Osteoblast (primary cell): ENCODE results near the gene RSPRY1. TPM values are rescaled to one million over a fixed set of nuclear protein-coding genes. Genes with fewer than 3 reads are reported as not detected.

ENCODE experiments used
- DNase-seq: peaks from one replicate; pipeline ENCODE4 v3.0.0; 2011; ENCODE audit warnings: low spot score, mixed read lengths; ENCODE audit not compliant: insufficient read length; ENCODE audit errors: missing footprints
- H2AFZ ChIP-seq: 2 replicates; pipeline ENCODE4 v1.6.0; 2011; ENCODE audit warnings: mild to moderate bottlenecking, low read length
- H3K27ac ChIP-seq: 2 replicates; pipeline ENCODE4 v1.5.1; 2011; ENCODE audit warnings: mild to moderate bottlenecking, low read depth, low read length, moderate library complexity
- H3K27me3 ChIP-seq: 2 replicates; pipeline ENCODE4 v1.6.0; 2012; ENCODE audit warnings: mild to moderate bottlenecking, control low read depth, inconsistent platforms, low read length, moderate library complexity; ENCODE audit not compliant: insufficient read depth
- H3K36me3 ChIP-seq: 2 replicates; pipeline ENCODE4 v1.5.1; 2011; ENCODE audit warnings: mild to moderate bottlenecking, low read length, control low read depth, moderate library complexity; ENCODE audit not compliant: insufficient read depth
- H3K4me1 ChIP-seq: 2 replicates; pipeline ENCODE4 v1.5.1; 2011; ENCODE audit warnings: mild to moderate bottlenecking, low read length, control low read depth, moderate library complexity; ENCODE audit not compliant: insufficient read depth
- H3K4me2 ChIP-seq: 2 replicates; pipeline ENCODE4 v1.6.0; 2011; ENCODE audit warnings: mild to moderate bottlenecking, low read length; ENCODE audit not compliant: insufficient read depth
- H3K4me3 ChIP-seq: fragments of 200-600 bp; sonication (generic); 3 replicates; pipeline ENCODE4 v1.5.1; 2012; ENCODE audit warnings: mild to moderate bottlenecking, low read length, inconsistent platforms; ENCODE audit not compliant: insufficient read depth
- H3K79me2 ChIP-seq: 2 replicates; pipeline ENCODE4 v1.6.0; 2012; ENCODE audit warnings: mild to moderate bottlenecking, low read length, control low read depth, inconsistent platforms; ENCODE audit not compliant: insufficient read depth
- H3K9me3 ChIP-seq: 2 replicates; pipeline ENCODE4 v1.5.1; 2011; ENCODE audit warnings: low read depth, low read length, control low read depth
- H4K20me1 ChIP-seq: 2 replicates; pipeline ENCODE4 v1.6.0; 2012; ENCODE audit warnings: mild to moderate bottlenecking, low read length, control low read depth; ENCODE audit not compliant: insufficient read depth
- total RNA-seq: library from RNA; depleted of rRNA; stranded (reverse); fragments of >200 nt; gene quantifications from 2 replicates; pipeline ENCODE4 v1.2.3, GENCODE V29; 2012
- TF ChIP-seq, protein P1 (sequence below): IDR thresholded peaks from 2 replicates; pipeline ENCODE4 v1.5.1; 2011; ENCODE audit warnings: mild to moderate bottlenecking, low read depth, low read length, moderate library complexity; ENCODE audit errors: extremely low read depth

RSPRY1 gene
- total RNA-seq, 1 donor = 57.2 TPM

DNA sequence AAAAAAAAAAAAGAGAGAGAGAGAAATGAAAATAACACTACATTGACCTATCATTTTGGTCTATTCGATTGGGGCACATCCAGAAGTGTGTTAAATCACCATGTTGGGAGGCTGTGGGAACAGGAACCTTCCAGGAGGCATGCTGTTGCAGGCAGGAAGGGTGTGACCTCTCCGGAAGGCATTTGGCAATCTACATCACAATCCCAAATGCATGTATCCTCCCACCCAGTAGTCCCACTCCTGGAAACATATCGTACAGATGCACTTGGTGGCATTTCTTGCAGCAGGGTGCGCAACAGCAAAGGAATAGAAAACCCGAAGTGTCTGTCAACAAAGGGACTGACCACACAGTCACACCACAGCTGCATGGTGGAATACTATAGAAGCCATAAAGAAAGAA lies 90.5 kb downstream of the RSPRY1 start:
- Histone ChIP-seq H2AFZ (no peak overlapping the region), H4K20me1 (no peaks in the 10 kb centered on the region), H3K79me2 (no peaks in the 10 kb centered on the region), H3K4me3 (no peak overlapping the region), H3K9me3 (no peaks in the 10 kb centered on the region), H3K36me3 (no peaks in the 10 kb centered on the region), H3K4me2 (no peak overlapping the region), H3K27ac (no peak overlapping the region), H3K4me1 (no peaks in the 10 kb centered on the region), H3K27me3 (peaks cover 6% of the 10 kb centered on the region)
- DNase-seq = no peak
- TF ChIP-seq, protein P1, sequence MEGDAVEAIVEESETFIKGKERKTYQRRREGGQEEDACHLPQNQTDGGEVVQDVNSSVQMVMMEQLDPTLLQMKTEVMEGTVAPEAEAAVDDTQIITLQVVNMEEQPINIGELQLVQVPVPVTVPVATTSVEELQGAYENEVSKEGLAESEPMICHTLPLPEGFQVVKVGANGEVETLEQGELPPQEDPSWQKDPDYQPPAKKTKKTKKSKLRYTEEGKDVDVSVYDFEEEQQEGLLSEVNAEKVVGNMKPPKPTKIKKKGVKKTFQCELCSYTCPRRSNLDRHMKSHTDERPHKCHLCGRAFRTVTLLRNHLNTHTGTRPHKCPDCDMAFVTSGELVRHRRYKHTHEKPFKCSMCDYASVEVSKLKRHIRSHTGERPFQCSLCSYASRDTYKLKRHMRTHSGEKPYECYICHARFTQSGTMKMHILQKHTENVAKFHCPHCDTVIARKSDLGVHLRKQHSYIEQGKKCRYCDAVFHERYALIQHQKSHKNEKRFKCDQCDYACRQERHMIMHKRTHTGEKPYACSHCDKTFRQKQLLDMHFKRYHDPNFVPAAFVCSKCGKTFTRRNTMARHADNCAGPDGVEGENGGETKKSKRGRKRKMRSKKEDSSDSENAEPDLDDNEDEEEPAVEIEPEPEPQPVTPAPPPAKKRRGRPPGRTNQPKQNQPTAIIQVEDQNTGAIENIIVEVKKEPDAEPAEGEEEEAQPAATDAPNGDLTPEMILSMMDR = no peak

DNA sequence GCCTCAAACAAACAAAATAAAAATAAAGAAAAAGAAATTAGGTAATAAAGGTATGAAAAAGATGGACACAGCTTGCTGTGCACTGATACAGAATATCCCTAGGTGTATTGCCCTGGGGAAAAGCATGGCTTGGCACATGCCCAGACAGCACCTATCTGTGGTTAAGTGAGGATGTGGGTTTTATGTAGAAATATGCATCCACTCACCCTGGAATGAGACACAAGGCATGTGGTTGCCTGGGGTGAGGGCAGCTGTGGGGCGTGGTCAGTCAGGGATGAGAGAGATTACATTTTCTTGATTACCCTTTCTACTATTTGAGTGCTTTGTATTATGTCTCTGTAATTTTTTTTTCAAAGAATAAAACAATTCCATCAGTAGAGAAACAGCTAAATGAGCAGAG lies 91.5 kb downstream of the RSPRY1 start:
- no peaks in the 10 kb centered on the region for H3K36me3 ChIP-seq
- H3K79me2 ChIP-seq = no peaks in the 10 kb centered on the region
- H3K27ac ChIP-seq = no peak overlapping the region
- H4K20me1 ChIP-seq = no peaks in the 10 kb centered on the region
- H3K4me1 ChIP-seq = no peaks in the 10 kb centered on the region
- H3K4me2 ChIP-seq = no peak overlapping the region
- H3K4me3 ChIP-seq = no peak overlapping the region
- no peak overlapping the region for H2AFZ ChIP-seq
- peaks cover 14% of the 10 kb centered on the region for H3K27me3 ChIP-seq
- TF ChIP-seq, protein P1 = no peak
- H3K9me3 ChIP-seq = no peaks in the 10 kb centered on the region
- peak; percentile 89 for DNase-seq

DNA sequence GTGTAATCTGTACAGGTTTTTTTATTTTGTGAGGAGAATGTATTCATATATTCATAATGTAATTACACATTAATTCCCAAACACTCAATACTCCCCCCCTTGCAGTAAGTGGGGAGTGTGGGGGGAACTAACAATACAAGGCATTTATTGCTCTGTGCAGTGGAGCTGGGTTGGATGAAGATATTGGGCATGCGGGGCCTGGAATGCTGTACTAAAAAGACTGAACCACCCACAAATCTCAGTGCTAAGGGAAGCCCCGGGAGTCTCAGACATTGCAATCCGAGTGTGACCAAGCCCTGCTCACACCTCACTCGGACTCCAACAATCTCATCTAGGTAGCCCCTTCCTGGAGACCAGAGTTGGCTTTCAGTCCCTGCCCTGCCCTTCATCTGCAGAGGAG lies 92.4 kb downstream of the RSPRY1 start:
- Histone ChIP-seq H3K9me3 (no peaks in the 10 kb centered on the region), H3K36me3 (no peaks in the 10 kb centered on the region), H3K4me3 (no peak overlapping the region), H3K4me2 (no peak overlapping the region), H3K4me1 (no peaks in the 10 kb centered on the region), H3K27me3 (peaks cover 23% of the 10 kb centered on the region), H3K27ac (no peak overlapping the region), H2AFZ (no peak overlapping the region), H4K20me1 (no peaks in the 10 kb centered on the region), H3K79me2 (no peaks in the 10 kb centered on the region)
- TF ChIP-seq, protein P1 = no peak
- peak; percentile 25 for DNase-seq

DNA sequence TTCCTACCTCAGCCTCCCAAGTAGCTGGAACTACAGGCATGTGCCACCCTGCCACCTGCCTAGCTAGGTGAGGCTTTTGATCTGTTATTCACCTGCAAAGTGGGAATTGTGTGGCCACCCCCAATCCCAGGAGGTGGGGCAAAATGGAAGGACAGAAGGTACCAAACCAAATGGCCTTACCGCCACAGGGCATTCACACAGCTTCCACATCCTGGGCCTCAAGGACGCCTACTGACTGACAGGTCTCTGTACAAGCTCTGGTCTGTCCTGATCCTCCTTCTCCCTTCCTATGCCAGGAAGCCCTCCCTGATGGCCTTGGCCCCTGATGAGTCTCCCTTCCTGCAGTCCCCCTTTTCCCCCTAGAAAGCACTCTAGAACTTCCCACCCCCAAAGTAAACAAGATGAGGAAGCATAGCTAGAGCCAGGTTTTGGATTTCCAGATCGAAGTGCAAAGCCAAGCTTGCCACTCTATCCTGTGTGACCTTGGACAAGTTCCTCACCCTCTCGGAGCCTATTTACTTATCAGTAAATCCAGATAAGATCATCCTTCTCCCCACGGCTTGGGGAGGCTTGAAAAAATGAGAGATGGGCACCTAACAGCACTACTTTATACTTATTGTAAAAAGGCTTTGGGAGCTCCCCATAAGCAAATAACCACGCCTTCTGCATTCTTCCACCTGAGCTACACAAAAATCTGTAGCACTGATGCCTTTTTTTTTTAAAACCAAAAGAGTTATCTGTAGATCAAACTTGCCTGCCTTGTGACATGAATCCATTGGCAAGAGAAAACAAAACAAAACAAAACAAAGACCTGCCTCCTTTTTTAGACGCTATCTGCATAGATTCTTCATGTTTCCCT lies 93.9 kb downstream of the RSPRY1 start:
- H3K4me3 ChIP-seq = no peak overlapping the region
- TF ChIP-seq, protein P1 = no peak
- no peak overlapping the region for H3K4me2 ChIP-seq
- peaks cover 2% of the 10 kb centered on the region for H3K4me1 ChIP-seq
- peak; percentile 35 for DNase-seq
- H3K79me2 ChIP-seq = no peaks in the 10 kb centered on the region
- H4K20me1 ChIP-seq = no peaks in the 10 kb centered on the region
- no peak overlapping the region for H2AFZ ChIP-seq
- H3K27ac ChIP-seq = no peak overlapping the region
- H3K36me3 ChIP-seq = no peaks in the 10 kb centered on the region
- H3K9me3 ChIP-seq = no peaks in the 10 kb centered on the region
- peaks cover 38% of the 10 kb centered on the region for H3K27me3 ChIP-seq
